NCI-H1436 treated with DMSO at 0.1 percent for 48 hours (cell line): ENCODE data around the gene CAPZA2.
"Not testable (repeated sequence)": the region's sequence is repeated elsewhere in the genome, so short reads cannot be mapped to it uniquely, and the experiment has no call there.

Experiments used
- DNase-seq: peaks from one replicate; lab custom pipeline; 2025; lab: John Stamatoyannopoulos, UW

Gene CAPZA2

GRCh38 chr7:116920359-116920758, 58.0 kb downstream of the CAPZA2 start:
- DNase-seq: no peak

GRCh38 chr7:116922545-116922944, 60.2 kb downstream of the CAPZA2 start:
- DNase-seq: no peak

- DNase-seq: no peak
Measured at GRCh38 chr7:116924741-116925140, 62.4 kb downstream of the CAPZA2 start.

GRCh38 chr7:116929021-116929420, 66.6 kb downstream of the CAPZA2 start:
- no peak for DNase-seq

GRCh38 chr7:116929914-116930913, 67.8 kb downstream of the CAPZA2 start:
- peak; percentile 40 for DNase-seq

GRCh38 chr7:116932566-116932965, 70.2 kb downstream of the CAPZA2 start:
- no peak for DNase-seq

GRCh38 chr7:116933465-116933864, 71.1 kb downstream of the CAPZA2 start:
- DNase-seq: no peak

- no peak for DNase-seq
Measured at GRCh38 chr7:116934580-116934979, 72.2 kb downstream of the CAPZA2 start.

- not testable (repeated sequence) for DNase-seq
Measured at GRCh38 chr7:116936844-116937243, 74.5 kb downstream of the CAPZA2 start.

GRCh38 chr7:116938678-116939077, 76.3 kb downstream of the CAPZA2 start:
- DNase-seq: no peak

- DNase-seq: no peak
Measured at GRCh38 chr7:116940689-116941370, 78.4 kb downstream of the CAPZA2 start.

- no peak for DNase-seq
Measured at GRCh38 chr7:116942504-116942903, 80.1 kb downstream of the CAPZA2 start.

- DNase-seq: no peak
Measured at GRCh38 chr7:116948934-116949333, 86.5 kb downstream of the CAPZA2 start.

GRCh38 chr7:116949941-116950801, 87.8 kb downstream of the CAPZA2 start:
- DNase-seq: no peak

- DNase-seq: no peak
Measured at GRCh38 chr7:116950889-116951351, 88.5 kb downstream of the CAPZA2 start.

- DNase-seq: peak; percentile 51
Measured at GRCh38 chr7:116951366-116952292, 89.2 kb downstream of the CAPZA2 start.

GRCh38 chr7:116952635-116953371, 90.4 kb downstream of the CAPZA2 start:
- DNase-seq: no peak

GRCh38 chr7:116953372-116953905, 91.1 kb downstream of the CAPZA2 start, which contains the start of gene ST7:
Gene ST7 (plus strand): TSS chr7:116953501. CDS start chr7:116953541, 40 bp downstream.
- DNase-seq: no peak
